ENCODE results near the gene PPP6C. TPM values are rescaled to one million over a fixed set of nuclear protein-coding genes. Genes with fewer than 3 reads are reported as not detected.
"Not testable (repeated sequence)": the region's sequence is repeated elsewhere in the genome, so short reads cannot be mapped to it uniquely, and the experiment has no call there.

Gene PPP6C
- total RNA-seq, 4 donors from 2014 or later, result 32.6 to 43.2 (median 36.4) TPM

GRCh38 chr9:125121146-125121545 lies 68.5 kb downstream of the PPP6C start:
- ATAC-seq (ENCODE audit: low FRiP score), result no peak
- no peak for DNase-seq (ENCODE audit: low spot score)
- TF ChIP-seq, protein P1, sequence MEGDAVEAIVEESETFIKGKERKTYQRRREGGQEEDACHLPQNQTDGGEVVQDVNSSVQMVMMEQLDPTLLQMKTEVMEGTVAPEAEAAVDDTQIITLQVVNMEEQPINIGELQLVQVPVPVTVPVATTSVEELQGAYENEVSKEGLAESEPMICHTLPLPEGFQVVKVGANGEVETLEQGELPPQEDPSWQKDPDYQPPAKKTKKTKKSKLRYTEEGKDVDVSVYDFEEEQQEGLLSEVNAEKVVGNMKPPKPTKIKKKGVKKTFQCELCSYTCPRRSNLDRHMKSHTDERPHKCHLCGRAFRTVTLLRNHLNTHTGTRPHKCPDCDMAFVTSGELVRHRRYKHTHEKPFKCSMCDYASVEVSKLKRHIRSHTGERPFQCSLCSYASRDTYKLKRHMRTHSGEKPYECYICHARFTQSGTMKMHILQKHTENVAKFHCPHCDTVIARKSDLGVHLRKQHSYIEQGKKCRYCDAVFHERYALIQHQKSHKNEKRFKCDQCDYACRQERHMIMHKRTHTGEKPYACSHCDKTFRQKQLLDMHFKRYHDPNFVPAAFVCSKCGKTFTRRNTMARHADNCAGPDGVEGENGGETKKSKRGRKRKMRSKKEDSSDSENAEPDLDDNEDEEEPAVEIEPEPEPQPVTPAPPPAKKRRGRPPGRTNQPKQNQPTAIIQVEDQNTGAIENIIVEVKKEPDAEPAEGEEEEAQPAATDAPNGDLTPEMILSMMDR (IDR thresholded peaks at IDR 0.05), result no peak

GRCh38 chr9:125119643-125120286 lies 69.8 kb downstream of the PPP6C start:
- ATAC-seq (ENCODE audit: low FRiP score) (no peak), DNase-seq (ENCODE audit: low spot score) (no peak)
- TF ChIP-seq, protein P1 (IDR thresholded peaks at IDR 0.05), result no peak

GRCh38 chr9:125118696-125119095 lies 70.9 kb downstream of the PPP6C start:
- not testable (repeated sequence) for ATAC-seq (ENCODE audit: low FRiP score); DNase-seq (ENCODE audit: low spot score)

GRCh38 chr9:125114503-125114902 lies 75.1 kb downstream of the PPP6C start:
- not testable (repeated sequence) for DNase-seq (ENCODE audit: low spot score); ATAC-seq (ENCODE audit: low FRiP score)

DNA sequence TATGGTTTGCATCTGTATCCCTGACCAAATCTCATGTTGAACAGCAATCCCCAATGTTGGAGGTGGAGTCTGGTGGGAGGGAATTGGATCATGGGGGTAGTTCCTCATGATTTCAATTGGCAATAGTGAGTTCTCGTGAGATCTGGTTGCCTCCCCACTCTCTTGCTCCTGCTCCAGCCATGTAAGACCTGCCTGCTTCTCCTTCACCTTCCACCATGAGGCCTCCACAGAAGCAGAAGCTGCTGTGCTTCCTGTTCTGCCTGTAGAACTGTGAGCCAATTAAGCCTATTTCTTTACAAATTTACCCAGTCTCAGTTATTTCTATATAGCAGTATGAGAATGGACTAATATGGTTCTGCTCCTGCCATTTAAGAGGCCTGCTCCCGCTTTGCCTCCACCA lies 79.1 kb downstream of the PPP6C start:
- ATAC-seq (ENCODE audit: low FRiP score), result no peak
- no peak for DNase-seq (ENCODE audit: low spot score)
- TF ChIP-seq, protein P1 (IDR thresholded peaks at IDR 0.05), result no peak

DNA sequence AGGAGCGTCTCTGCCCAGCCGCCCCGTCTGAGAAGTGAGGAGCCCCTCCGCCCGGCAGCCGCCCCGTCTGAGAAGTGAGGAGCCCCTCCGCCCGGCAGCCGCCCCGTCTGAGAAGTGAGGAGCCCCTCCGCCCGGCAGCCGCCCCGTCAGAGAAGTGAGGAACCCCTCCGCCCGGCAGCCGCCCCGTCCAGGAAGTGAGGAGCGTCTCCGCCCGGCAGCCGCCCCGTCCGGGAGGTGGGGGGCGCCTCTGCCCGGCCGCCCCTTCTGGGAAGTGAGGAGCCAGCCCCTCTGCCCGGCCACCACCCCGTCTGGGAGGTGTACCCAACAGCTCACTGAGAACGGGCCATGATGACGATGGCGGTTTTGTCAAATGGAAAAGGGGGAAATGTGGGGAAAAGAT lies 81.1 kb downstream of the PPP6C start:
- not testable (repeated sequence) for ATAC-seq (ENCODE audit: low FRiP score); DNase-seq (ENCODE audit: low spot score)

DNA sequence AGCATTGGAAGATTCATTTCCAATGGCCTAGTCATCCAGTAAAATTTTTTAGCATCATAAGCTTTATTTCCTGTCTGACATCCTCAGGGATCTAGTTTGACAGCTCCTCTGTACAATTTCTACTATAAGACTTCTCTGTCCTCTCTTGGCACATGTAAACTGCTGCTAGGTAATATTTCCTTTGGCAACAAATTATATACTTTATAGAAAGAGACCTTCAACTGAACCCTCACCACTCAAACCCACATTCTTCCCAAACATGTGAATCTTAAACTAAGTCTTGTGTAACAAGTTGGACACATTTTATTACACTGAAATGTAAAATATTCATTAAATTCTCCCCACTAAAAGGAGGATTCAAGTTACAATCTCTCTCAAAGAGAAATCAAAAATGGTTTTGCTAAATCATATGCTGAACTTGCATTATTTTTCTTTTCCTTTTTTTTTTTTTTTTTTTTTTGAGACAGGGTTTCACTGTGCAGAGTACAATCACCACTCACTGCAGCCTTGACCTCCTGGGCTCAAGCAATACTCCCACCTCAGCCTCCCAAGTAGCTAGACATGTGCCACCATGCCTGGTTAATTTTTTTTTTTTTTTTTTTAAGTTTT lies 83.2 kb downstream of the PPP6C start:
- TF ChIP-seq, protein P1 (IDR thresholded peaks at IDR 0.05), result no peak

DNA sequence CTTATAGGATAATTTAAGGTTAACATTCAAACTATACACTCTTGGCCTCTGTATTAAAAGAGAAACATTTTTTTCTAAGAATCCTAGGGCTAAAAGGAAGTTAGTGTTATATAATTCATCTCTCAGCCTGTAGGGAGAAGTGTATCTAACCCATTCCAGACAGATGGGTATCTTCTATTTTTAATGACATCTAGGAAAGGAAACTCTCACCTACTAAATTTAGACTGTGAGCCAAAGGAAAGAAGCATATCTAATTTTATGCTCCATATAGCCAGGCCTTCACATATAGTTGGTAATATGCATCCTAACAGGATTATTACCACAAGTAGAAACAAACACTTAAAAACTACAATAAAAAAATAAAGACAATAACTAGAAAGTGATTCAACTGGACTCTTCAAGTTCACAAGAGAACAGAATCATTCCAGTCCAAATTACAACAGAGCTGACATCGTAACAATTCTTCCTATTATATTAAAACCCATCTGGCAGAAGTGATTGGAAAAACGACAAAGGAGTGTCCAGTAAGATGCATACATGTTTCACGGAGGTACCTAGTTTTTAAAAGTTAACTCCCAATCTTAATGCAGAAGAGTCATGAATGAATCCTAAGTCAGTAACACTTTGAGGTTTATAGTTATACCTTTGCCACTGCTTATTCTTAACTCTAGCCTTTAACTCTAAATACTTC lies 85.7 kb downstream of the PPP6C start:
- TF ChIP-seq, protein P1 (IDR thresholded peaks at IDR 0.05), result no peak
- ATAC-seq (ENCODE audit: low FRiP score) (no peak), DNase-seq (ENCODE audit: low spot score) (no peak)

More for the DNA sequence above, 83.2 kb downstream of the PPP6C start:
- peak; percentile 54 for ATAC-seq (ENCODE audit: low FRiP score)
- DNase-seq (ENCODE audit: low spot score), result no peak
